CD4-positive, CD25-positive, alpha-beta regulatory T cell (primary cell): Measurements from ENCODE around the gene TMEM258. TPM values are rescaled to one million over a fixed set of nuclear protein-coding genes. Genes with fewer than 3 reads are reported as not detected.

Experiments used
- ATAC-seq, 2 donors: fragments of 150-1000 bp; cut with Tn5 transposase; one replicate each; pipeline ENCODE4 v1.10.0; 2021; ENCODE audit warnings: low read depth in 2 of 2, moderate number of reproducible peaks in 2 of 2, moderate library complexity in 1 of 2
- DNase-seq, 3 donors: peaks; one replicate each; pipeline versions ENCODE4 v3.0.0 to v3.0.0-alpha.2; 2012 to 2022; ENCODE audit warnings: mixed read lengths in 1 of 3
- H3K27ac ChIP-seq: one replicate; pipeline ENCODE4 v1.7.0; 2013; ENCODE audit warnings: mild to moderate bottlenecking, low read length; ENCODE audit not compliant: insufficient read depth, poor library complexity, severe bottlenecking
- H3K27me3 ChIP-seq: one replicate; pipeline ENCODE4 v1.7.0; 2013; ENCODE audit warnings: low read length; ENCODE audit not compliant: control insufficient read depth, insufficient read depth
- H3K36me3 ChIP-seq: one replicate; pipeline ENCODE4 v1.7.0; 2013; ENCODE audit warnings: mild to moderate bottlenecking, low read length, moderate library complexity; ENCODE audit not compliant: control insufficient read depth, insufficient read depth
- H3K4me1 ChIP-seq: 2 replicates; pipeline ENCODE4 v1.7.0; 2013; ENCODE audit warnings: mild to moderate bottlenecking, low read length; ENCODE audit not compliant: insufficient read depth, control insufficient read depth, poor library complexity, severe bottlenecking
- H3K4me3 ChIP-seq: one replicate; pipeline ENCODE4 v1.7.0; 2013; ENCODE audit warnings: low read depth, mild to moderate bottlenecking, low read length, moderate library complexity
- H3K9me3 ChIP-seq, 2 experiments: 1 replicate in 1 of 2; 2 replicates in 1 of 2; pipeline ENCODE4 v1.7.0; 2013; ENCODE audit warnings: low read length in 2 of 2, mild to moderate bottlenecking in 1 of 2, moderate library complexity in 1 of 2; ENCODE audit not compliant: control insufficient read depth in 2 of 2
- H3K27ac Mint-ChIP-seq, 3 donors: one replicate each; pipeline ENCODE4 v1.8.0; 2020 to 2022; ENCODE audit warnings: mild to moderate bottlenecking in 3 of 3, mixed read lengths in 3 of 3, moderate library complexity in 2 of 3
- H3K27me3 Mint-ChIP-seq: one replicate; pipeline ENCODE4 v1.8.0; 2022; ENCODE audit warnings: mild to moderate bottlenecking, mixed read lengths
- H3K36me3 Mint-ChIP-seq: one replicate; pipeline ENCODE4 v1.8.0; 2020; ENCODE audit warnings: mixed read lengths
- H3K4me1 Mint-ChIP-seq, 4 donors: one replicate each; pipeline ENCODE4 v1.8.0; 2020 to 2022; ENCODE audit warnings: mixed read lengths in 4 of 4, mild to moderate bottlenecking in 1 of 4
- H3K4me3 Mint-ChIP-seq, 4 donors: one replicate each; pipeline ENCODE4 v1.8.0; 2020 to 2022; ENCODE audit warnings: mild to moderate bottlenecking in 4 of 4, mixed read lengths in 4 of 4, moderate library complexity in 3 of 4
- H3K9me3 Mint-ChIP-seq, 7 donors: one replicate each; pipeline ENCODE4 v1.8.0; 2020 to 2022; ENCODE audit warnings: mixed read lengths in 7 of 7, mild to moderate bottlenecking in 3 of 7, moderate library complexity in 2 of 7
- polyA plus RNA-seq, 4 donors: library from polyadenylated mRNA; unstranded; fragments of 300-500 nt; fragmentation: Illumina TruSeq; gene quantifications; one replicate each; pipeline ENCODE4 v1.2.3, GENCODE V29; 2021
- total RNA-seq: library from RNA; stranded (reverse); gene quantifications from one replicate; pipeline ENCODE4 v1.2.3, GENCODE V29; 2022

The TMEM258 gene
- total RNA-seq (71.7 TPM), polyA plus RNA-seq (100 to 1,000 TPM; 207 to 283 (median 238) TPM)

- H3K4me3 ChIP-seq = peak within 1 kb of the TSS; percentile 93
- H3K27ac ChIP-seq = peak within 1 kb of the TSS; percentile 90
- H3K9me3 Mint-ChIP-seq = no peaks in the 10 kb centered on the region
- no peaks in the 10 kb centered on the region for H3K9me3 ChIP-seq
- H3K4me1 Mint-ChIP-seq = peaks cover 16 to 54% (median 37%) of the 10 kb centered on the region in 4 donors
- peak within 1 kb of the TSS; percentile 99 to 100 (median 99) for H3K27ac Mint-ChIP-seq
- H3K27me3 ChIP-seq = no peaks in the 10 kb centered on the region
- peak within 1 kb of the TSS; percentile 97 to 99 (median 99) for H3K4me3 Mint-ChIP-seq
- peaks cover 19% of the 10 kb centered on the region for H3K36me3 Mint-ChIP-seq
- ATAC-seq (peak; percentile 88 to 91), DNase-seq (peak; percentile 82 to 95 (median 90))
- peaks cover 20% of the 10 kb centered on the region for H3K4me1 ChIP-seq
- H3K27me3 Mint-ChIP-seq = no peaks in the 10 kb centered on the region
- peaks cover 34% of the 10 kb centered on the region for H3K36me3 ChIP-seq
These were observed at the start of gene TMEM258, which contains the start of gene FEN1 for GRCh38 chr11:61792310-61793082. TSS of gene TMEM258 (minus strand) at chr11:61792599. CDS start at chr11:61792558, 41 bp downstream. TSS of gene FEN1 (plus strand) at chr11:61792911. CDS start at chr11:61795362, 2,451 bp downstream.

- Histone ChIP-seq H3K4me3 (no peak overlapping the region), H3K36me3 (no peaks in the 10 kb centered on the region), H3K27ac (no peak overlapping the region), H3K9me3 (no peaks in the 10 kb centered on the region), H3K27me3 (no peaks in the 10 kb centered on the region), H3K4me1 (no peaks in the 10 kb centered on the region)
- no peak overlapping the region for H3K27ac Mint-ChIP-seq
- H3K4me3 Mint-ChIP-seq = no peak overlapping the region
- H3K4me1 Mint-ChIP-seq = no peaks in the 10 kb centered on the region
- H3K9me3 Mint-ChIP-seq = no peaks in the 10 kb centered on the region
- H3K36me3 Mint-ChIP-seq = no peaks in the 10 kb centered on the region
- H3K27me3 Mint-ChIP-seq = peaks cover 5% of the 10 kb centered on the region
- DNase-seq (no peak), ATAC-seq (no peak)
These were observed 49.5 kb upstream of the TMEM258 start for GRCh38 chr11:61841636-61842527.

- DNase-seq (no peak), ATAC-seq (no peak)
- Histone ChIP-seq H3K27me3 (no peaks in the 10 kb centered on the region), H3K27ac (no peak overlapping the region), H3K9me3 (no peaks in the 10 kb centered on the region), H3K4me3 (no peak overlapping the region), H3K36me3 (no peaks in the 10 kb centered on the region), H3K4me1 (no peaks in the 10 kb centered on the region)
- Mint-ChIP-seq H3K9me3 (no peaks in the 10 kb centered on the region), H3K4me3 (no peak overlapping the region), H3K4me1 (peaks cover 0 to 2% (median 0%) of the 10 kb centered on the region in 4 donors), H3K36me3 (no peaks in the 10 kb centered on the region), H3K27ac (no peak overlapping the region), H3K27me3 (peaks cover 11% of the 10 kb centered on the region)
These were observed 48.0 kb upstream of the TMEM258 start for GRCh38 chr11:61840371-61840770.

- Histone ChIP-seq H3K27ac (no peak overlapping the region), H3K27me3 (no peaks in the 10 kb centered on the region), H3K4me3 (no peak overlapping the region), H3K36me3 (no peaks in the 10 kb centered on the region), H3K9me3 (no peaks in the 10 kb centered on the region), H3K4me1 (peaks cover 4% of the 10 kb centered on the region)
- Mint-ChIP-seq H3K4me1 (peaks cover 0 to 6% (median 0%) of the 10 kb centered on the region in 4 donors), H3K4me3 (no peak overlapping the region), H3K27me3 (peaks cover 11% of the 10 kb centered on the region), H3K36me3 (no peaks in the 10 kb centered on the region), H3K27ac (no peak overlapping the region), H3K9me3 (no peaks in the 10 kb centered on the region)
- no peak for ATAC-seq
- no peak for DNase-seq
These were observed 47.3 kb upstream of the TMEM258 start for GRCh38 chr11:61839742-61840141.

- no peaks in the 10 kb centered on the region for H3K9me3 Mint-ChIP-seq
- Histone ChIP-seq H3K4me1 (peaks cover 12% of the 10 kb centered on the region), H3K36me3 (no peaks in the 10 kb centered on the region), H3K9me3 (no peaks in the 10 kb centered on the region), H3K4me3 (no peak overlapping the region), H3K27me3 (no peaks in the 10 kb centered on the region), H3K27ac (no peak overlapping the region)
- ATAC-seq = no peak
- no peaks in the 10 kb centered on the region for H3K36me3 Mint-ChIP-seq
- no peak overlapping the region for H3K4me3 Mint-ChIP-seq
- H3K27ac Mint-ChIP-seq = no peak overlapping the region
- DNase-seq = no peak
- H3K27me3 Mint-ChIP-seq = peaks cover 11% of the 10 kb centered on the region
- H3K4me1 Mint-ChIP-seq = peaks cover 0 to 13% (median under 1%) of the 10 kb centered on the region in 4 donors
These were observed 46.5 kb upstream of the TMEM258 start for GRCh38 chr11:61838921-61839320.

- H3K9me3 ChIP-seq = no peaks in the 10 kb centered on the region
- DNase-seq = no peak
- H3K27me3 Mint-ChIP-seq = peaks cover 11% of the 10 kb centered on the region
- H3K9me3 Mint-ChIP-seq = no peaks in the 10 kb centered on the region
- H3K27ac Mint-ChIP-seq = no peak overlapping the region
- H3K4me1 Mint-ChIP-seq = peaks cover 0 to 17% (median 3%) of the 10 kb centered on the region in 4 donors
- no peak for ATAC-seq
- H3K4me1 ChIP-seq = peaks cover 12% of the 10 kb centered on the region
- no peak overlapping the region for H3K4me3 Mint-ChIP-seq
- no peak overlapping the region for H3K27ac ChIP-seq
- H3K36me3 ChIP-seq = no peaks in the 10 kb centered on the region
- H3K36me3 Mint-ChIP-seq = no peaks in the 10 kb centered on the region
- no peak overlapping the region for H3K4me3 ChIP-seq
- no peaks in the 10 kb centered on the region for H3K27me3 ChIP-seq
These were observed 46.1 kb upstream of the TMEM258 start for GRCh38 chr11:61838501-61838900.

- no peaks in the 10 kb centered on the region for H3K9me3 ChIP-seq
- peaks cover 11% of the 10 kb centered on the region for H3K27me3 Mint-ChIP-seq
- peaks cover 0 to 20% (median 4%) of the 10 kb centered on the region in 4 donors for H3K4me1 Mint-ChIP-seq
- H3K27ac Mint-ChIP-seq = no peak overlapping the region
- no peak for DNase-seq
- H3K4me3 ChIP-seq = no peak overlapping the region
- H3K36me3 ChIP-seq = no peaks in the 10 kb centered on the region
- peaks cover 12% of the 10 kb centered on the region for H3K4me1 ChIP-seq
- no peak for ATAC-seq
- no peaks in the 10 kb centered on the region for H3K36me3 Mint-ChIP-seq
- no peak overlapping the region for H3K4me3 Mint-ChIP-seq
- no peak overlapping the region for H3K27ac ChIP-seq
- no peaks in the 10 kb centered on the region for H3K27me3 ChIP-seq
- no peaks in the 10 kb centered on the region for H3K9me3 Mint-ChIP-seq
These were observed 45.1 kb upstream of the TMEM258 start for GRCh38 chr11:61837411-61838005.
